ENCODE measurements around the gene WNK4. TPM values are rescaled to one million over a fixed set of nuclear protein-coding genes. Genes with fewer than 3 reads are reported as not detected.

Gene WNK4
- total RNA-seq, 4 donors from 2014 or later, result 0.13 to 0.45 TPM; not detected in 2

GRCh38 chr17:42798383-42799380, 18.3 kb downstream of the WNK4 start, which contains the start of the genes CNTD1 and COA3:
TSS of gene CNTD1 (plus strand) at chr17:42798861. CDS start at chr17:42799068, 207 bp downstream.
TSS of gene COA3 (minus strand) at chr17:42798704. CDS start at chr17:42798681, 23 bp downstream.
- H3K27me3 ChIP-seq, result no peaks in the 10 kb centered on the region
- H3K9me3 ChIP-seq, result no peaks in the 10 kb centered on the region
- H3K27ac ChIP-seq, result peak within 1 kb of the TSS in 2 of 3 donors; percentile 45 to 55
- WGBS, 2 donors, result 22 to 27% methylated on average over 49 to 62 of the region's 66 CpGs
- H3K36me3 ChIP-seq, result no peaks in the 10 kb centered on the region
- no peak for TF ChIP-seq CTCF (IDR thresholded peaks at IDR 0.05)
- TF ChIP-seq POLR2A (IDR thresholded peaks at IDR 0.05), result peak in 1 of 2 donors; percentile 35
- peak within 1 kb of the TSS; percentile 51 to 90 (median 70) for H3K4me3 ChIP-seq (replicated peaks in 1 of 3)
- H3K4me1 ChIP-seq, result peaks cover 8 to 16% of the 10 kb centered on the region in 2 donors
- intact Hi-C loops (cut with DNase I), result no loop called here
- DNase-seq, result peak; percentile 77 to 84

GRCh38 chr17:42803074-42803883, 22.9 kb downstream of the WNK4 start:
- H3K4me1 ChIP-seq, result peaks cover 0 to 6% of the 10 kb centered on the region in 2 donors
- H3K36me3 ChIP-seq, result no peaks in the 10 kb centered on the region
- H3K9me3 ChIP-seq, result no peaks in the 10 kb centered on the region
- no peak for DNase-seq
- H3K27me3 ChIP-seq, result no peaks in the 10 kb centered on the region
- H3K27ac ChIP-seq, result no peak overlapping the region
- intact Hi-C loops (cut with DNase I), result no loop called here
- TF ChIP-seq CTCF (IDR thresholded peaks at IDR 0.05), result no peak
- no peak for TF ChIP-seq POLR2A (IDR thresholded peaks at IDR 0.05)
- WGBS, 2 donors, result 33 to 37% methylated on average over 2 of the region's 2 CpGs
- H3K4me3 ChIP-seq (replicated peaks in 1 of 3), result no peak overlapping the region

- H3K4me3 ChIP-seq (replicated peaks in 1 of 3), result no peak overlapping the region
- TF ChIP-seq CTCF (IDR thresholded peaks at IDR 0.05) (no peak), POLR2A (IDR thresholded peaks at IDR 0.05) (no peak)
- intact Hi-C loops (cut with DNase I), result no loop called here
- no peaks in the 10 kb centered on the region for H3K4me1 ChIP-seq
- no peaks in the 10 kb centered on the region for H3K27me3 ChIP-seq
- H3K9me3 ChIP-seq, result no peaks in the 10 kb centered on the region
- WGBS, 2 donors, result 94 to 97% methylated on average over 1 of the region's 1 CpG
- no peak overlapping the region for H3K27ac ChIP-seq
- H3K36me3 ChIP-seq, result peaks cover 0 to 3% of the 10 kb centered on the region in 2 donors
- no peak for DNase-seq
Observed at GRCh38 chr17:42804918-42805367, 24.5 kb downstream of the WNK4 start.

- intact Hi-C loops (cut with DNase I), result no loop called here
- TF ChIP-seq CTCF (IDR thresholded peaks at IDR 0.05) (no peak), POLR2A (IDR thresholded peaks at IDR 0.05) (no peak)
- no peaks in the 10 kb centered on the region for H3K4me1 ChIP-seq
- WGBS, 2 donors, result 92 to 93% methylated on average over 1 of the region's 1 CpG
- H3K27ac ChIP-seq, result no peak overlapping the region
- DNase-seq, result no peak
- H3K9me3 ChIP-seq, result no peaks in the 10 kb centered on the region
- H3K27me3 ChIP-seq, result no peaks in the 10 kb centered on the region
- no peak overlapping the region for H3K4me3 ChIP-seq (replicated peaks in 1 of 3)
- peaks cover 11 to 14% of the 10 kb centered on the region in 2 donors for H3K36me3 ChIP-seq
Observed at GRCh38 chr17:42806249-42806648, 25.8 kb downstream of the WNK4 start.

All from thyroid gland (tissue), 4 donors.